ENCODE data around the gene EXOSC9.

The EXOSC9 gene

GRCh38 chr4:121806411-121806810 is 5.3 kb downstream of the EXOSC9 start:
- no peak for TF ChIP-seq CTCF (IDR thresholded peaks at IDR 0.05; ENCODE audit: insufficient read depth, low read depth, low read length, missing control alignments)
- H3K4me3 ChIP-seq (ENCODE audit: low read depth, low read length) = no peak overlapping the region
- no peak for DNase-seq (ENCODE audit: low read depth)

- no peak for TF ChIP-seq CTCF (IDR thresholded peaks at IDR 0.05; ENCODE audit: insufficient read depth, low read depth, low read length, missing control alignments)
- no peak overlapping the region for H3K4me3 ChIP-seq (ENCODE audit: low read depth, low read length)
- DNase-seq (ENCODE audit: low read depth) = no peak
Measured at GRCh38 chr4:121811122-121811521, 10.0 kb downstream of the EXOSC9 start.

- no peak for DNase-seq (ENCODE audit: low read depth)
- no peak for TF ChIP-seq CTCF (IDR thresholded peaks at IDR 0.05; ENCODE audit: insufficient read depth, low read depth, low read length, missing control alignments)
- no peak overlapping the region for H3K4me3 ChIP-seq (ENCODE audit: low read depth, low read length)
Measured at GRCh38 chr4:121814756-121815155, 13.6 kb downstream of the EXOSC9 start.

DNA sequence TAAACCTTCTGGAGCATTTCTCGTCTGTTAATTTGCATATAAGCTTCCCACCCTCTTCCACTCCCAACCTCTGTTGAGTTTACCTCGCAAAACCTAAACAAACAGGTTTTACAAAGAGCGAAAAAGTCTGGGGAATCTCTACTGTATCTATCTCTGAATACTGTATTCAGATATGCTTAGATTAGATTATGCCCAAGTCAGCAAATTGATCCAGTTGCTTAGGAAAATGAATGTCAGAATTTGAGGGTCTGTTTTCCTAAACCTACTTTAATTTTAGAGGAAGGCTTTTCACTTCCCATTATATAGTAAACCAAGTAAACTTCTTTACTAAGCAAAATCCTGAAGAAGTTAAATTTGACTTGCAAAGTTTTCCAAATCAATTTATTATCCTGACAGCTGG is 15.9 kb downstream of the EXOSC9 start:
- no peak for TF ChIP-seq CTCF (IDR thresholded peaks at IDR 0.05; ENCODE audit: insufficient read depth, low read depth, low read length, missing control alignments)
- DNase-seq (ENCODE audit: low read depth) = no peak
- no peak overlapping the region for H3K4me3 ChIP-seq (ENCODE audit: low read depth, low read length)

DNA sequence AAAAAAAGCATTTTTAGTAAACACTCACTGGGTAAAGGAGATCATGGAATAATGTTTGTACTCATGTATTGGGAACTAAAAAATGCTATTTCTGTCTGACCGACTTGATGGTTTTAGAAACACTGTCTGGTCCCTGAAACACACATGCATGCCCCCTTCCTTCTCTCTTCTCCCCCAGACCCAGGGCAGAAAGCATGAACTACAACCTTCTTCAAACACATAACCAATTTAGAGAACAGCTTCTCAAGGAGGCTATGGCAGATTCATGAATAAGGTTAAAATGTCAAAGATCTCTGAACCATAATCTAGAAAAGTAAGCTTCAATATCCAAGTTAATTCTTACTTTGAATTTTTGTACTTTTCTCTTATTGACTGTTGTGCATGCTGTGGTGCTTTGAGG is 16.6 kb downstream of the EXOSC9 start:
- no peak overlapping the region for H3K4me3 ChIP-seq (ENCODE audit: low read depth, low read length)

GRCh38 chr4:121818215-121818614 is 17.1 kb downstream of the EXOSC9 start:
- DNase-seq (ENCODE audit: low read depth) = no peak
- TF ChIP-seq CTCF (IDR thresholded peaks at IDR 0.05; ENCODE audit: insufficient read depth, low read depth, low read length, missing control alignments) = no peak
- H3K4me3 ChIP-seq (ENCODE audit: low read depth, low read length) = no peak overlapping the region

More for the DNA sequence above, 16.6 kb downstream of the EXOSC9 start:
- no peak for TF ChIP-seq CTCF (IDR thresholded peaks at IDR 0.05; ENCODE audit: insufficient read depth, low read depth, low read length, missing control alignments)
- no peak for DNase-seq (ENCODE audit: low read depth)

DNA sequence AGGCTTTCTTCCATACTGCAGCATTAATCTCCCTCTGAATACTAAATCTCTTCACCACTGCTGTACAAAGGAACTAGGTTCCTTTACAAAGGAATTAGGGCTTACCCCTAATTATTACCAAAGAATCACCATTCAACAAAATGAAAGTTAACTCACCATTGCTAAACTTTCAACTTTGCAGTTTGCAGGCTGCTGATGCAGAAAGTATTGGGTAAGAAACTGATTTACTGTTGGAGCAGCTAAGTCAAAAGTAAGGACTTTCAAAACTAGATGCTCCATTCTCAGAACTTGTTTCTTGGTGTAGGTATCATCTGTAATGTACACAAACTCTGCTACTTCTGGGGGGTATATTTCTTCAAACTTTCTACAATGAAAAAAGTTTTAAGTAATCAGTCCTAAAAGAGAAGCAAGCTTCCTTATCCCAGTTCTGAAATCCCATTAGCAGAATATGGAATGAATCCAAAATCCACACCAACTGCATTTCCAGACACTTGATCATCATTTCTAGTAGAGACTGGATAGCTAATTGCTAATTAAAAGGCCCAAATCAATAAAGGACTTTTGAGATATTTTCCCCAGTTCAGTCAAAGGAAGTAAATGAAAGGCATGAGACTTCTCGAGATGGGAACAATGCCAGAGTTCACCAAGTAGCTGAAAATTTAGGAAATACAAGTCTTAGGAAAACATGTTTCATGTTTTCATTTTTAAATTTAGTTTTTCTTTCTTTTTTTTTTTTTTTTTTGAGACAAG is 18.3 kb downstream of the EXOSC9 start:
- no peak for TF ChIP-seq CTCF (IDR thresholded peaks at IDR 0.05; ENCODE audit: insufficient read depth, low read depth, low read length, missing control alignments)
- H3K4me3 ChIP-seq (ENCODE audit: low read depth, low read length) = no peak overlapping the region
- no peak for DNase-seq (ENCODE audit: low read depth)
